Panc1 (cell line): ENCODE data around the gene MBD3L4.
"Not testable (repeated sequence)": the region's sequence is repeated elsewhere in the genome, so short reads cannot be mapped to it uniquely, and the experiment has no call there.

Experiments
- CTCF ChIP-seq: fragments of 450-650 bp; IDR thresholded peaks from 2 replicates; pipeline ENCODE4 v1.5.1; 2017; ENCODE audit warnings: mild to moderate bottlenecking
- POLR2AphosphoS5 ChIP-seq: IDR thresholded peaks from 2 replicates; pipeline ENCODE4 v1.6.1; 2012; ENCODE audit warnings: mild to moderate bottlenecking, low read depth, low read length, moderate library complexity
- REST ChIP-seq, 2 experiments: IDR thresholded peaks; 2 replicates each; pipeline ENCODE4 v1.6.1; 2011 to 2012; ENCODE audit warnings: low read depth in 2 of 2, control low read depth in 1 of 2, low read length in 1 of 2, mild to moderate bottlenecking in 1 of 2, moderate library complexity in 1 of 2; ENCODE audit not compliant: insufficient read depth in 1 of 2
- SIN3A ChIP-seq: IDR thresholded peaks from 2 replicates; pipeline ENCODE4 v1.6.1; 2012; ENCODE audit warnings: low read depth, mild to moderate bottlenecking, low read length, moderate library complexity, borderline replicate concordance; ENCODE audit not compliant: insufficient read depth
- TCF7L2 ChIP-seq: IDR thresholded peaks from 2 replicates; pipeline ENCODE4 v1.6.1; 2011; ENCODE audit warnings: mild to moderate bottlenecking, low read depth, low read length, inconsistent platforms

GRCh38 chr19:7054635-7055368 is 14.8 kb upstream of the MBD3L4 start:
- not testable (repeated sequence) for TF ChIP-seq CTCF; POLR2AphosphoS5; REST (IDR thresholded peaks at IDR 0.05; ENCODE audit: insufficient read depth in 1 of 2, low read depth in 2 of 2, low read length in 1 of 2); SIN3A; TCF7L2
